ENCODE data around the gene KLF15. TPM values are rescaled to one million over a fixed set of nuclear protein-coding genes. Genes with fewer than 3 reads are reported as not detected.

KLF15 gene
- total RNA-seq, 1 donor from 2014 or later, result 28.1 TPM

DNA sequence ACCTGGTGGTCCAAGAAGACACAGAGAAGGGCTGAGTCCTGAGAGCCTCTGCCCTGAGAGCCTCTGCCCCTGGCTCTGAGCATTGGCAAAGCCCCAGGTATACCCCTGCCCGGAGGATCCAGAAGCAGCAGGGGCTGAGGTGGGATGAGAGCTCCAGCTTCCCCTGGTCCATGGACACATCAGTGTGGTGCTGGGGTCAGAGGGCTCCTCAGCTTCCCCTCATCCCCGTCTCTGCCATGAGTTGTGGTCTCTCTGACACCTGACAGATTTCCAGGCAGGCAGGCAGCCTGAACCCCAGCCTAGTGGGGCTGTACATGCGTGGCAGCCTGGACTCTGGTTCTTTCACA, 3.5 kb upstream of the KLF15 start:
- DNase-seq (ENCODE audit: low spot score), result no peak

DNA sequence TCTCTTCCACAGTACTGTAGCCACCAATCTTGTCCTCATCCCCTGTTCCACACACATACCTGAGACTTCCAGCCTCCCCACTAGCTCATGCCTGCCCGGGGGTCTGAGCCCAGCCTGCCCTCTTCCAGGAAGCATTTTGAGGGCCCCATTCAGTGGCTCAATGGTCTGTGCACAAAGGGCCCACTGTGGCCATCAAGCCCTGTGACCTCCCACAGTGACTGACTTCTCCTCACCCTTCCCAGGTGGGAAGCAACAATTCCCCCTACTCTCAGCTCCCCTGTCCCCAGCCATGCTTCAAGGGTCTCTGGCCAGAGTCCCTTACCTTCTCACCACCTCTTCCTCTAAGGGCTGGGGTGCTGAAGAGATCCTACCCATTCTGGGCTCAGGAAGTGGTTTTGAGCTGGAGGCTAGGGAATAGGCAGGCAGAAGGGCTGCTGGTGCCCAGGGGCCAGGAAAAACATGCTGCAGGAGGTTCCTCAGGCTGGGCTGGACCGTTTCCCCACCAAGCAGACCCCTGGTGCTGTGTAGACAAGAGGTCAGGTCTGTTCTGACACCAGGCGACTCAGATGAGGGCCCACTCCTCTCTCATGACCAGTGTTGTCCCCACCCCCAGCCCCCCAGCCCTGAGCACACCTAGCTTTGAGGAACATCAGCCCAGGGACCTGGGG, 3.0 kb upstream of the KLF15 start:
- no peak for DNase-seq (ENCODE audit: low spot score)

DNA sequence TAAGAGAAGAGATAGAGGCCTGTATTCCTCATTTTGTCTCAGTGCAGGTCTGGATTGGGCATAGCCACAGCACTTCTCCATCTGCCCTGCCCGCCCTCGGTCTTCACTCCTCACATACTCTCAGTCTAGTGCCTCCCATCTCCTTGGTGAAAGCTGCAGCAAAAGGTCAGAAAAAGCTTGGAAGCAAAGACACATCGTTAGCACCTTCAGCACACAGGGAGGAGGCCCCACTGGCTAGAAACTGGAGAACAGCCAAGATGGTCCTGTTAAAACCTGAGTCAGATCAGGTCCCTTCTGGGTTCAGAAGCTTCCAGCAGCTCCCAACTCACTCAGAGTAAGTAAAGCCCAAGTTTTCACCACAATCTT, 1.6 kb upstream of the KLF15 start:
- DNase-seq (ENCODE audit: low spot score), result no peak

DNA sequence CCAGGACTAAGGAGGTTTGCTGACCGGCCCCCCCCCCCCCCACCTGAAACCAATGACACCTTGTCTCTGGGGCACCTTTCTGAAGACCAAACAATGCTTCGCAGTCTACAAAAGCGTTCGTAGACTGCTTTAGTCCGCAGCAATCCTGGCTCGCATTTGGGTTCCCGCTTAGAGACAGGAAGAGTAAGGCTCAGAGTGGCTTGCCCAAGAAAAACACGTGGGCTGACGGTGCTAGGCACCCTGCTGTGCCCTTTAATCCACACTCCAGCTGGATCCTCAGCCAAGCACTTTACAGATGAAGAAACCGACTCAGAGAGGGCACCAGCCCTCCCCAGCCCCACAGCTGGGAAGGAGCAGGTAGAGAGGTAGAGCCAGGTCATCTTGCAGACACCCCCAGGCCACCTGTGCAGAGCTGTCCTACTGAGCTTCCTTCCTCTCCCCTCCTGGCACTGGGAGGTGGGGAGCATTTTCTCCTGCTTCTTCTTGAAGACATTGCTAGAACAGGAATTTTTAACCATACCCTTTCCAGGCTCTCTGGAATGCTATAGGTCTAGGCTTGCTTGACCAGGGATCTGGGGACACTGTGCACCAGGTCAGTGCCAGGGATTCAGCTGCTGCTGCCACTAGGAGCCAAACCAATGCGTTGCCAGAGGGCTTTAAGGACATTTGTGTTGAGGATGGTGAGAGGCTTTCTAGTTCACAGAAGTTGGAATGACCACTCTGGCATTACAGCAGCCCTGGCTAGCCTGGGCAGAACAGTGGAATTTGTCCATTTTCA, 1.0 kb upstream of the KLF15 start:
- no peak for DNase-seq (ENCODE audit: low spot score)

DNA sequence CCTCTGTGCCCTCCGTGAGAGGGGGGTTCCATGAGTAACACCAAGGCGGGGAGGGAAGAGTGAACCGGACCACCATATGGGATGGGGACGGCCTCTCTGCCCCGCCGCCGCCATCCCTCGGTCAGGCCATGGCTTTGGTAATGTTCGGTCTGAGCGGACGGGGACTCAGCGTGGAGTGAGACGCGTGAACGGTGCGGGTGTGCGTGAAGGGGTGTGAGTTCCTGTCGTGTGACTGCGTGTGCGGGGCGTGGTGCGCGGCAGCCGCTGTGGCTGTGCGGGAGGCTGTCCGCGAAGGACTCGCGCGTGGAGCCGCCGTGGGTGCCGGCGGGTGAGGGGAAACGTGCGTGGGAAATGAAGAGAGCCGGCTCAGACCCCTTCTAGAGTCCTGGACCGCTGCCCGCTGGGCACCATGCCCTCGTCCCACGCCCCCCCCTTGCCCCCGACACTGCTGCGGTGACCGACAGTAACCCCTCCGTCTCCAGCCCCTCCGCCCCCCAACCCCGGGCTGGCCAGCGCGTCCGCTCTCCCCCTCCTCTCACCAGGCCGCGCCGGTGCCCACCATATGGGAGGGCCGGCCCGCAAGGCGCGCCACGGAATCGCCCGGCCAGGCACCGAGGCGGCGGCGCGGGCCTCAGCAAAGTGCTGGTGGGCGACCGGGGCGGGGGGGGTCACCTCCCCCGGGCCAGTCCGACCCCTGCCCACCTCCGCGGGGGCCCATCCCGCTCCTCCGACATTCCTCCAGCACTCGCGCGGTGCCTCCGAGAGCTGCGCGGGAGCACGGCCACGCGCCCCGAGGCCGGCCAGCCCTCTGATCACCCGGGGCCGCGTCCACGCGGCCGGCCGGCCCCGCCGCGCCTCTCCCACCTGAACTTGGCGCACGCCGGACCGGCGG, 589 bp downstream of the KLF15 start:
- peak; percentile 31 for DNase-seq (ENCODE audit: low spot score)

DNA sequence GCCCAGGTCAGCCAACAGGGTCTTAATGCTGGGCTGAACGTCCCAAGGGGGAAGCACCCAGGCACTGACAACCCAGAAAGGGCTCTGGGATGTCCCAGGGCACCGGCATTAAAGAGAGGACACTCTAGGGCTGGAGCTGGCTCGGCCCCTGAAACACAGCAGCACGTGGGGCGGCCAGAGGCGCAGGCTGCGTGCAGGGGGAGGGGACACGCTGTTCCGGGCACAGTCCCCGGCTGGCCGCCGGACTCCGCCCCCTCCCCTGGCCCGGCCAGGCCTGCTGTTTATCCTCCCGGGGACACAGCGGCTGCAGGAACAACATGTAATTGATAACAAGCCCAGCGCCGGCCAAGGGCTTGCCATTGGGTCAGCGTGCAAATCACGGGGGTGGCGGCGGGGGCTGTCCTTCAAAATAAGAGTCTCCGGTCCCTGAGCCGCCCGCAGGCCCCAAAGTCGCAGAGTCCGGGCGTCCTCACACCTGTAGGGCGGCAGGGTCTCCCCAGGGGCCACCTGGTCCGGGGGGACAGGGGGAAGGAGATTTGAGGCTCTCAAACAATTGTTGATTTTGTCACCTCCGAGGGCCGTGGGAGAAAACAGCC, 1.3 kb downstream of the KLF15 start:
- DNase-seq (ENCODE audit: low spot score), result peak; percentile 95

DNA sequence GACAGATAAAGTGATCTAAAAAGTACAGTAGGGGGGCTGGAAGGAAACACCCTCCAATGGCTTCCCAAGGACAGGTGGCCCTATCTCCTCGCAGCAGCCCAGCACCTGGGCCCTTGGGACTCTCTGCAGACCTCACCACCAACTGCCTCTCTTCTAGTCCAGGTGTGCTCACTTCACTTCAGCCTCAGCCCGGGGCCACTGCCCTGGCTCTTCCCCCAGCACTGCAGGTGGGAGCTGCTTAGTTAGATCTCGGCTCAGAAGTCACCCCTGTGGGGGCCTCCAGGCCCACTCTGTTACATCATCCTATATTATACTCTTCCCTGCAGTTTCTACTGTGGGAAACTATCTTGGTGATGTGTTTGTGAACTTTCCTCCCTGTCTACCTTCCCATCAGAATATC, 2.0 kb downstream of the KLF15 start:
- no peak for DNase-seq (ENCODE audit: low spot score)

DNA sequence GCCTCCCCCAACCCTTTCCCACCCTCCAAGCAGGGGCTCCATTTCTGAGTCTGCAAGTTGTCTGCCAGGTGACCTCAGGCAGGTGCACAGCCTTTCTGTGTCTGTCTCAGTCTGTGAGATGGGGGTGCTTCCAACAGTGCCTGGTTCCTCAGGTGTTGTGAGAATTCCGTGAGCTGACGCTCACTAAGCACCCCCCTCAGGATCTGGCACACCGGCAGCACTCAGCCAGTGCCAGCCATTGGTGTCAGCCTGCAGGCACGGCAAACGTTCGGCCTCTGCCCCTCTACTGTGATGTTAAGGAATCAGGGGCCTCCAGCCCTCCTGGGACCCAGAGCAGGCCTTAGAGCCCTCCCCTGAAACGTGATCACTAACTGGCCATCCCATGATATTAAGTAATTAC, 2.4 kb downstream of the KLF15 start:
- no peak for DNase-seq (ENCODE audit: low spot score)

DNA sequence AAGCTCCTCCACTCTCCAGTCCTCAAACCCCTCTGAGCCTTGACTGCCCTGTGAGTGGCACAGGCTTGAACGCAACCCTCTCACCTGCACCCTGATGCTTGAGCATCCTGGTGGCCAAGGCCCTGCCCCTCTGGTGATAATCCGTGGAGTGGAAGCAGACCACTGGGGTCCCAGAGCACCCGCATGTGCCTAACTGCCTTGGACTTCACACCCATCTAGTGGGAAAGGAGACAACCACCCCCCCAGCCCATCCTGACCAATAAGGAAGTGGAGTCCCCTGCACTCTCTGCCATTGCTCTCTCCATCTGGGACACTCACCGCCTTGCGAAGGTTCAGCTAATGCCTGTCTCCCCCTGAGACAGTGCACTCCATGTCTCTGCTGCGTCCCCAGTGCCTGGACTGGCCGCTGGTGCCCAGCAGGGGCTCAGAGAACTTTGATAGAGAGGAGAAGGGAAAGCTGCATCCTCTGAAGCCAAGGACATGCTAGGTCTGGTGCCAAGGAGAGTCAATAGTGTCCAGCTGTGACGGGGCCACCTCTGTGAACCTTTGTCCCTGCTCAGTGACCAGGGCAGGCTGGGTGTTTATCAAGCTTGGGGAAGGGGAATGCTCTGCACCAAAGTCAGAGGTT, 3.4 kb downstream of the KLF15 start:
- no peak for DNase-seq (ENCODE audit: low spot score)

DNA sequence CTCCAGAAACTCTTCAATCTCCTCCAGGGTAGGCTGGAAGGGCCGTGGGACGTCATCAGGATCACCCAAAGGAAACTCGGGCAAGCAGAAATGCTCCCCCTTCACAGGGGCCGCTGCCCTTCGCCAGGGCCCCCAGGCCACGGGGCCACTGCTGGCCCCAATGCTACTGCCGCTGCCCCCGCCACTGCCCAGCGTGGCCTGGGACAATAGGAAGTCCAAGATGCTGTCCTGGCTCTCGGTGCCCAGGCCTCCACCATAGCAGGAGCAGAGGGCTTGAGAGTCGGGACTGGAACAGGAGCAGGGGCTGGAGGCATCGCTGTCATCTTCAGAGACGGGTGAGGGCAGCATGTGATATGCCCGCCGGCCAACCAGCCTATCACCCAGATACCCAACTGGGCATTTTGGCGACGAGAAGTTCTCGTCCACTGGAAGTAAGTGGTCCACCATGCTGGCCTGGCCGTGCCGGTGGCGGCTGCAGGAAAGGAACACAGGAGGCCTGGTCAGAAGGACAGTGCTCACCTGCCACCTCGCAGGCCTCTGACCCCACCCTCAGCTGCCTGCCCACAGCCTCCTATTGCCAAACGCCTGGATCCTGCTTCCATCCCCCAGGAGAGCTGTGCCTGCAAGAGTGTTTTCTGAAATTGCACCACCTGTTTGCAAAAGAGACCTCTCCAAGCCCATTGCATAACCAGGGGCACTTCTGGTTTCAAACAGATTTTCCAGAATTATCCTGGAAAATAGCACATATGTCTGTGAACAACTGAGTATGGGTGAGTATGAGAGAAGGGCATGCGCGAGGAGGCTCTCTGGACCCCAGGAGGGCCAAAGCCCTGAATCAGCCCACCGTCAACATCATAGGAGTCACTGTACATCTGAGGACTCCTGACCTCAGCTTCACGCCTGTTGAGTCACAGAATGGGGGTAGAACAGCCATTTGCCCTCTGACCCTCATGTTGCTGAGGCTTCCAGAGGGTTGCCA, 4.4 kb downstream of the KLF15 start:
- DNase-seq (ENCODE audit: low spot score), result no peak

DNA sequence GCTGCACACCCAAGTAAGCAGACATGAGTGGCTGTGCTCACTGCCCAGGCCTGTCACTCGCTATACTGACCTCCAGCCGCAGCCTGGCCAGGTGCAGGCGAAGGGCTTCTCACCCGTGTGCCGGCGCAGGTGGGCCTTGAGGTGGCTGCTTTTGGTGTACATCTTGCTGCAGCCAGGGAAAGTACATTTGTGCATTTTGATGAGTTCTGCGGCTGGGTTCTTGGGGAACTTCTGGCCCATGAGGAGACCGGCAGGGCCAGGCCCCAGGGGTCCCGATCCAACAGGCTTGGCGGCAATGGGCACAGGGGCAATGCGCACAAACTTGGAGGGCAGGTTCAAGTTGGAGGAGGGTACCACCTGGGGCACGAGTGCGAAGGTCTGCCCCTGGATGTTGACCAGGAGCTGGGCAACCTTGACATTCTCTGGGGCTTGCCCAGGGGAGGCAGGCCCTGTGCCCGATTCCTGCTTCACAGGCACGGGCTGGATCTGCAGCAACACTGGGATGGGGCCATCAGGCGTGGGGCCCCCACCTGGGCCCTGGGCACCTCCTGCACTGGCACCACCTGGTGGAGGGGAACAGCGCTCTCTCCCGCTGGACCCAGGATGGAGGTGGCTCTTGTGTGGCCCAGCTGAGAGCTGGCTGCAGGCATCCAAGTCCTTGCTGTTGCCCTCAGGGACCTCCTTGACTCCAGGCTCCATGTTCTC, 5.3 kb downstream of the KLF15 start:
- DNase-seq (ENCODE audit: low spot score), result no peak

DNA sequence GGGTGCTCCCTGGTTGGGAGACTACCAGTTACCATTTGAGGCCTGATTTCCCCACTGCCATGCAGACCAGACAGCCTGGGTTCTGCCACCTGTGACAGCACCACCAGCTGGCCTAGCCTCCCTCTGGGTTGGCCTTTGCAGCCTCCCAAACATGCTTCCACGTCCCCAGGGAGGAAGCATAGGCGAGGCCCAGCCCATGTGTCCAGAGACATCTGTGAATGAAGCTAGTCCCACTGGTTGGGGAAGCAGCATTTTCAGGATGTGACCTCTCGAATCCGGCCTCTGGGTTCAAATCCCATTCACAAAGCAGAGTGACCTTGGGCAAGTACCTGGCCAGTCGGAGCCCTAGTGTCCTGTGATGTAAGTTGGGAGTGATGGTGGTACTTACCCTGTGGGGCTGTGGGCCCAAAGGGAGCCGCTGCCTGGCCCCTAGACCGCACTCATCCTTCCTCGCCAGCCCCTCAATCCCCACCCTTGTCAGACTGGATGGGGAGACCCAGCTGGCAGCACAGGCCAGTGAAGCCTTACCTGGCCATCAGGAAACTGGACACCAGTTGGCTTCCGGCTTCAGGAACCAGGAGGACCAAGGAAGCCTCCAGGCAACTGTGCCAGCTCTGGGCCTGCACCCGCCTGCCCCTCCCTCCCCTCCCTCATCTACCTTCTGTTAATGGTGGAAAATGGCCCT, 6.0 kb downstream of the KLF15 start:
- no peak for DNase-seq (ENCODE audit: low spot score)

DNA sequence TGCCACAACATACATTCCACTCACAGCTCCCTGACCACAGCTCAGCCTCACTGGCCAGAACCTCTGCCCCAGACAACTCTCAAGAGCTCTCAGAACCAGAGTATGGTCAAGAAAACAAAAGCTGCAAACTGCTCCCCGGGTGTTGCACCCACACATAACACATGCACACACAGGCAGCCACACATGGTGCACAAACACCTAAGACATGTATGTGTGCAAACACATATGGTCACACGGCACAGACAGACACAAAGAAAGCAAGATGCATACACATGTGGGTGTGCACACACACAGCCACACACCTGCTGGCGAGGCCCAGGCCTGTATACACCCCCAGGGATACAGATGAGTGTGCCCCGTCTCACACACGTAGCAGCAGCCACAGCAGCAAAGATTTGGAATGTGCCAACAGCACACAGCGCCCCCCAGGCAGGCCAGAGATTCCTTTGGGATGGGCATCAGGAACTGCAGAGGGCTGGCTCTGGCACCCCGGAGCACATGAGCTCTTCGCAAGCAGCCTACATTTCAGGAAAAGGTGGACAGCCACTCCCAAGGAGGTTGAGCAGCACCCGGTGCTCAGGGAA, 6.6 kb downstream of the KLF15 start:
- no peak for DNase-seq (ENCODE audit: low spot score)

DNA sequence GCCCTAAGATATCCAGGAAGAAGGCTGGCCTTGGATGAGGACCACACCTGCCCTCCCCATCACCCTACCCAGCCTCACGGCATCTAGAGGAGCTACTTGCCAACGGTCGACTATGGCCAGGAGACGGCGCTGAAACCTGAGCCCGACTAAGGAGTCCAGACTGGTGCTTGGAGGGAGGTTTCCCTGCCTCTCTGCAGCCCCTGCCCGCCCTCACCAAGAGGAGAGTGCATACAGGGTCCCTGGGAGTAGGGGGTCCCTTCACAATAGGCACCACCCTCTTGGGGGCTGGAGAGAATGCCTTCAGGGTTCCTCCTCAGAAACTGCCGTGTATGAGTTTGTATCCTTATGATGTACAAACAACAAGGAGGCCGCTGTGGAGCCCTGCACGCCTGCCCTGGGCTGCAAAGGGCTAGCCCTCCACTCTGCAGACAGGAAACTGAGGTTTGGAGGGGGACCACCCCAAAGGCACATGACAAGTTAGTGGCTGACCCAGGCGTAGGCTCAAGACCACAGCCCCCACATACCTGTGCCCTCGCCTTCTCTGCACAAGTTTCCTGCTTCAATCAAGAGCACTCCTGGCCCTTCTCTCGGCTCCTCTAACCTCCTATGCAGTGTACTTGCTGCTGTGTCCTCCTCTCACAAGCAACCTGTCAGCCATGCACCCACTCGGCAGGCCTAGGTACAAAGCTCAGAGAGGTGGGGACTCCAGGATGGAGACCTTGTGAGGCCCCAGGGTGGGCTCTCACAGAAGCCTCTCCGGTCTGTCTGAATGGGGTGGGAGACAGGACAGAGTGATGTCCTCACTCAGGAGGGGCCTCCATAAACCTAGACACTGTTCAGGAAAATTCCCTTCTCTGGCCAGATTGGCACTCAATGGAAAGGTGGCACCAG, 7.4 kb downstream of the KLF15 start:
- DNase-seq (ENCODE audit: low spot score), result no peak

DNA sequence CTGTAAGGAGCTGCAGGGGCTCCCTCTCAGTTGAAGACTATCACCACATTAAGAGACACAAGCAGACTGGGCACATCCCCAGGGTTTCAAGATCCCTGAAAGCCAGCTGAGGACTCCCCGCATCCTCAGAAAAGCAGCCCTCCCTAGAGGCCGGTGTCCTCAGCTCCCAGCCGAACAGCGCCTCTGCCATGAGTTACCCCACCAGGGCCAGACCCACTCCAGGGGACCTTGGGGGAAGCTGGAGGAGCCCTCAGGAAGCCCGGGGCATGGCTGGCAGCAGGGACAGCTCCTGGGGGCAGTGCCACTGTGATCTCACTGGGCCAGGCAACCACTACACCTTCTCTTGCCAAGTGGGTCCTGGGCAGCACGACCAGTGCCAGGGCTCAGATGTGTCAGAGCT, 8.1 kb downstream of the KLF15 start:
- DNase-seq (ENCODE audit: low spot score), result no peak

DNA sequence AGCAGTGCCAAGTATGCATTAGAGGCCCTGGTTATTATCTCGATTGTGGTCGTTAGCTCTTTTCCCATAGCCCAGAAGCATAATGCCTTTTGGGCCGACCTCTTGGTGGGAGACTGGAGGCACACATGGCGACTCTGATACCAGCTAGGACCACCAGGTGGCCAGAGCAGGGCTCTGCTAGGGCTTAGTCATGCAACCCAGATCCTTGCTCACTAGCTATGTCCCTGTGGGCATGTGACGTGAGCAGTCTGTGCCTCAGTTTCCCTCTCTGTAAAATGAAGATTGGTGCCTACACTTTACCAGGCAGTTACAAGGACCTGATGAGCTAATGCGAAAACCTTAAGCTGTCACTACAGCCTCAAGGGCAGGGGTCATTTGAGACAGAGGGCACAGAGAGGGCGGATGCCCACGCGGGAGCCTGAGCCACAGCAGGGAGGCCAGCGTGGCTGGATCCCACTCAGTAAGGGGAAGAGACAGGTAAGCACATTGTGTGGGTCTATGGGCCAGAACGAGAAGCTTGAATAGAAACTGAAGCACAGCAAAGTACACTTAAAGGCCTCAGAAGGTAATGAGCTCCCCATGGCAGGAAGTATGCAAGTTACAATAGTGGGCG, 8.8 kb downstream of the KLF15 start:
- DNase-seq (ENCODE audit: low spot score), result no peak

DNA sequence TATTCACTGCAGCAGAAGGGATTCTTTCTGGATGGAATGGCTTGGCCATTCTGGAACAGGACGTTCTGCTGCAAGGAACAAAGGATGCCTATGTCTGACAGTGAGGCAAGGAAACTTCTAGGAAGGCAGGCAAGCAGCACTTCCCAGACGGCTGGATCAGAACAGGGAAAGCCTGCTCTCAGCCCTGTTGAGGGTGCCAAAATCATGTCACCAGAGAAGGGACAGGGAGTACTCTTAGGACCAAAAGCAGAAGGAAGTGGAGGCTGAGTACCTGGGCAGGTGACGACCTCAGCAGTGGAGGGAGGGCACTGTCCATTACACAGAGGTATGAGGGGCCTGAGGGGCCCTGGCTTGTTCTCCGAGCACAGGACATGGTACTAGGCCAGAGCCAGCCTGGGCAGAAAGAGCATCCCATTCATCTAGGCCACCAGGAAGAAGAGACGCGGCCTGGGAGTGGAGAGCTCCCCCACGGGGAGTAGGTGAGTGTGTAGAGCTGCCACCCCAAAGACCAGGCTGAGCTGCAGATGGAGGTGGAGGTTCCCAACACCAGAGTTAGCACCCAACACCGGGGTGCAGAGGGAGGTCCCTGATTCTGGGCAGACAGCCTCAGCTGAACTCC, 9.6 kb downstream of the KLF15 start:
- DNase-seq (ENCODE audit: low spot score), result no peak
